Calu3 (cell line): ENCODE measurements around the gene SNRNP200. TPM values are rescaled to one million over a fixed set of nuclear protein-coding genes. Genes with fewer than 3 reads are reported as not detected.

ENCODE experiments used
- BruUV-seq: library from RNA; stranded (reverse); fragments of 400-500 nt; replicated peaks from 2 replicates; lab custom pipeline; 2021; lab: Mats Ljungman, UMichigan
- CTCF ChIA-PET: fragments of 300-600 bp; sonication (Branson Sonifier 250); formaldehyde crosslinking; loops from one replicate; lab custom pipeline; 2022; ENCODE audit warnings: antibody characterized with exemption; lab: Charles Lee
- DNase-seq: peaks from one replicate; pipeline ENCODE4 v3.0.0; 2022
- H3K27ac Mint-ChIP-seq: one replicate; pipeline ENCODE4 v1.8.0; 2022; ENCODE audit warnings: mixed read lengths; ENCODE audit not compliant: unreplicated experiment
- H3K27me3 Mint-ChIP-seq: one replicate; pipeline ENCODE4 v1.8.0; 2022; ENCODE audit warnings: mixed read lengths; ENCODE audit not compliant: unreplicated experiment
- H3K36me3 Mint-ChIP-seq: one replicate; pipeline ENCODE4 v1.8.0; 2022; ENCODE audit warnings: mild to moderate bottlenecking, moderate library complexity, mixed read lengths; ENCODE audit not compliant: insufficient read depth, unreplicated experiment
- H3K4me1 Mint-ChIP-seq: one replicate; pipeline ENCODE4 v1.8.0; 2022; ENCODE audit warnings: mild to moderate bottlenecking, low read depth, mixed read lengths; ENCODE audit not compliant: unreplicated experiment
- H3K4me3 Mint-ChIP-seq: one replicate; pipeline ENCODE4 v1.8.0; 2022; ENCODE audit warnings: mild to moderate bottlenecking, low read depth, moderate library complexity, mixed read lengths; ENCODE audit not compliant: unreplicated experiment
- H3K9me3 Mint-ChIP-seq: one replicate; pipeline ENCODE4 v1.8.0; 2022; ENCODE audit warnings: low read depth, mixed read lengths; ENCODE audit not compliant: unreplicated experiment
- CTCF ChIP-seq: fragments of 200-600 bp; IDR thresholded peaks from one replicate; pipeline ENCODE4 v1.8.0; 2022; ENCODE audit warnings: antibody characterized with exemption; ENCODE audit not compliant: unreplicated experiment
- intact Hi-C: fragments of 100-400 bp; cut with micrococcal nuclease; formaldehyde crosslinking; loops from one replicate; pipeline ENCODE4 v1.10.0; 2022; ENCODE audit not compliant: unreplicated experiment
- total RNA-seq: library from RNA; stranded (reverse); gene quantifications from 2 replicates; pipeline ENCODE4 v1.2.3, GENCODE V29; 2022

Gene SNRNP200
- total RNA-seq, 1 experiment from 2014 or later: 140 TPM

- peak within 1 kb of the TSS; percentile 56 for H3K4me3 Mint-ChIP-seq
- DNase-seq: peak; percentile 10
- no TSS peak for BruUV-seq
- intact Hi-C loops: no loop called here
- H3K9me3 Mint-ChIP-seq: no peaks in the 10 kb centered on the region
- CTCF ChIA-PET: no interaction called here
- no peaks in the 10 kb centered on the region for H3K4me1 Mint-ChIP-seq
- H3K27ac Mint-ChIP-seq: no peak within 1 kb of the TSS
- peaks cover 23% of the 10 kb centered on the region for H3K36me3 Mint-ChIP-seq
- TF ChIP-seq CTCF: no peak
- peaks cover 34% of the 10 kb centered on the region for H3K27me3 Mint-ChIP-seq
These were observed 19.9 kb upstream of the SNRNP200 start, which contains the start of gene ITPRIPL1 for GRCh38 chr2:96325041-96325883. Gene ITPRIPL1 (plus strand): TSS chr2:96325317. CDS start chr2:96325840, 523 bp downstream.

- CTCF ChIA-PET: no interaction called here
- no peak for TF ChIP-seq CTCF
- Mint-ChIP-seq H3K4me1 (no peaks in the 10 kb centered on the region), H3K9me3 (no peaks in the 10 kb centered on the region), H3K4me3 (peak overlapping the region; percentile 56), H3K27me3 (peaks cover 38% of the 10 kb centered on the region), H3K27ac (no peak overlapping the region), H3K36me3 (peaks cover 23% of the 10 kb centered on the region)
- BruUV-seq: no TSS peak
- intact Hi-C loops: no loop called here
- DNase-seq: no peak
These were observed 19.3 kb upstream of the SNRNP200 start for GRCh38 chr2:96324721-96325040.

- H3K4me3 Mint-ChIP-seq: no peak overlapping the region
- intact Hi-C loops: no loop called here
- no peak for DNase-seq
- no peaks in the 10 kb centered on the region for H3K4me1 Mint-ChIP-seq
- peaks cover 23% of the 10 kb centered on the region for H3K36me3 Mint-ChIP-seq
- peaks cover 46% of the 10 kb centered on the region for H3K27me3 Mint-ChIP-seq
- BruUV-seq: no TSS peak
- H3K27ac Mint-ChIP-seq: no peak overlapping the region
- no peak for TF ChIP-seq CTCF
- CTCF ChIA-PET: interaction anchor here (0.8 kb wide), 1 partner anchor 12 kb away, joined by 5 read pairs; no protein-coding TSS in a partner anchor
- H3K9me3 Mint-ChIP-seq: no peaks in the 10 kb centered on the region
These were observed 18.5 kb upstream of the SNRNP200 start for GRCh38 chr2:96323849-96324248.

- H3K9me3 Mint-ChIP-seq: no peaks in the 10 kb centered on the region
- intact Hi-C loops: no loop called here
- DNase-seq: peak; percentile 15
- H3K27ac Mint-ChIP-seq: no peak overlapping the region
- peak overlapping the region; percentile 78 for H3K4me3 Mint-ChIP-seq
- peaks cover 50% of the 10 kb centered on the region for H3K27me3 Mint-ChIP-seq
- no peaks in the 10 kb centered on the region for H3K4me1 Mint-ChIP-seq
- CTCF ChIA-PET: interaction anchor here (0.5 to 1.6 kb wide), 7 partner anchors 15 to 328 kb away, joined by 3 to 6 read pairs (median 4); partner anchors contain the start of gene NCAPH
- no TSS peak for BruUV-seq
- TF ChIP-seq CTCF: no peak
- H3K36me3 Mint-ChIP-seq: peaks cover 23% of the 10 kb centered on the region
These were observed 15.6 kb upstream of the SNRNP200 start for GRCh38 chr2:96320728-96321622.
